Measurements from ENCODE around the gene PSMF1. TPM values are rescaled to one million over a fixed set of nuclear protein-coding genes. Genes with fewer than 3 reads are reported as not detected.
A peak's percentile ranks its signal among the peaks of the same experiment; 100 is the strongest.

Gene PSMF1
- total and polyA plus RNA-seq, 2 experiments from 2014 or later: 73.7 to 84.2 TPM

- Histone ChIP-seq H4K20me1 (replicated peaks; ENCODE audit: insufficient read depth) (no peaks in the 10 kb centered on the region; the same call in 1 of the 2 replicates), H3K9me2 (ENCODE audit: insufficient read depth) (no peaks in the 10 kb centered on the region), H3F3A (replicated peaks; ENCODE audit: low read depth) (no peaks in the 10 kb centered on the region), H3K4me2 (no peak overlapping the region), H3K36me3 (ENCODE audit: insufficient read depth) (no peaks in the 10 kb centered on the region), H3K27ac (ENCODE audit: low read depth) (no peak overlapping the region), H3K27me3 (ENCODE audit: insufficient read depth) (no peaks in the 10 kb centered on the region), H3K4me1 (ENCODE audit: insufficient read depth) (no peaks in the 10 kb centered on the region), H3K4me3 (no peak overlapping the region), H2AFZ (no peak overlapping the region), H3K79me2 (replicated peaks; ENCODE audit: insufficient read depth) (no peaks in the 10 kb centered on the region)
- TF ChIP-seq ZNF331 (CRISPR knock-in tag; IDR thresholded peaks at IDR 0.05; ENCODE audit: low read depth) (no peak), ETS1 (IDR thresholded peaks at IDR 0.05) (no peak), POLR2AphosphoS5 (IDR thresholded peaks at IDR 0.05; ENCODE audit: low read depth) (no peak), ZNF462 (CRISPR knock-in tag; IDR thresholded peaks at IDR 0.05) (no peak), STAT1 (IDR thresholded peaks at IDR 0.05; ENCODE audit: unreplicated experiment) (no peak)
- H3K27me3 Mint-ChIP-seq (ENCODE audit: insufficient read depth, low read depth, poor library complexity): peaks cover 3% of the 10 kb centered on the region
- no peaks in the 10 kb centered on the region for H3K36me3 Mint-ChIP-seq (ENCODE audit: low read depth)
- no peaks in the 10 kb centered on the region for H3K4me1 Mint-ChIP-seq
- DNase-seq (ENCODE audit: low spot score): no peak
- H3K9me3 Mint-ChIP-seq: no peaks in the 10 kb centered on the region
- H3K27ac Mint-ChIP-seq: no peak overlapping the region
- no peak for ATAC-seq
- H3K4me3 Mint-ChIP-seq: no peak overlapping the region
Observed at GRCh38 chr20:1204113-1204512, 85.7 kb downstream of the PSMF1 start.

GRCh38 chr20:1204576-1204975, 86.2 kb downstream of the PSMF1 start:
- no peak overlapping the region for H3K4me3 ChIP-seq
- H3K4me1 ChIP-seq (ENCODE audit: insufficient read depth): no peaks in the 10 kb centered on the region
- H4K20me1 ChIP-seq (replicated peaks; ENCODE audit: insufficient read depth): no peaks in the 10 kb centered on the region; the same call in 1 of the 2 replicates
- H3K27me3 ChIP-seq (ENCODE audit: insufficient read depth): no peaks in the 10 kb centered on the region
- H3K79me2 ChIP-seq (replicated peaks; ENCODE audit: insufficient read depth): no peaks in the 10 kb centered on the region
- no peak overlapping the region for H3K27ac ChIP-seq (ENCODE audit: low read depth)
- H3F3A ChIP-seq (replicated peaks; ENCODE audit: low read depth): no peaks in the 10 kb centered on the region
- no peak overlapping the region for H3K27ac Mint-ChIP-seq
- no peaks in the 10 kb centered on the region for H3K9me2 ChIP-seq (ENCODE audit: insufficient read depth)
- H3K4me1 Mint-ChIP-seq: no peaks in the 10 kb centered on the region
- no peaks in the 10 kb centered on the region for H3K9me3 Mint-ChIP-seq
- ATAC-seq (peak; percentile 34; the same call in 2 of the 3 replicates), DNase-seq (ENCODE audit: low spot score) (no peak)
- no peak overlapping the region for H3K4me3 Mint-ChIP-seq
- H2AFZ ChIP-seq: no peak overlapping the region
- no peaks in the 10 kb centered on the region for H3K36me3 Mint-ChIP-seq (ENCODE audit: low read depth)
- H3K36me3 ChIP-seq (ENCODE audit: insufficient read depth): no peaks in the 10 kb centered on the region
- no peak overlapping the region for H3K4me2 ChIP-seq
- peaks cover 3% of the 10 kb centered on the region for H3K27me3 Mint-ChIP-seq (ENCODE audit: insufficient read depth, low read depth, poor library complexity)
- TF ChIP-seq NANOG (IDR thresholded peaks at IDR 0.05; ENCODE audit: borderline replicate concordance) (no peak), CTCF (conservative IDR thresholded peaks at IDR 0.05; ENCODE audit: low read depth in 2 of 2) (no peak), EZH2phosphoT487 (IDR thresholded peaks at IDR 0.05; ENCODE audit: unreplicated experiment) (no peak), JUNB (IDR thresholded peaks at IDR 0.05; ENCODE audit: unreplicated experiment) (no peak), ZNF331 (CRISPR knock-in tag; IDR thresholded peaks at IDR 0.05; ENCODE audit: low read depth) (no peak), REST (IDR thresholded peaks at IDR 0.05; ENCODE audit: unreplicated experiment) (no peak), STAT1 (IDR thresholded peaks at IDR 0.05; ENCODE audit: unreplicated experiment) (no peak)
